CD4-positive, alpha-beta T cell treated with Interferon gamma for 1 hour (primary cell): ENCODE results near the gene ZNF580.

Source experiments
- DNase-seq: peaks from one replicate; pipeline ENCODE4 v3.0.0-alpha.2; 2020

Gene ZNF580

DNA sequence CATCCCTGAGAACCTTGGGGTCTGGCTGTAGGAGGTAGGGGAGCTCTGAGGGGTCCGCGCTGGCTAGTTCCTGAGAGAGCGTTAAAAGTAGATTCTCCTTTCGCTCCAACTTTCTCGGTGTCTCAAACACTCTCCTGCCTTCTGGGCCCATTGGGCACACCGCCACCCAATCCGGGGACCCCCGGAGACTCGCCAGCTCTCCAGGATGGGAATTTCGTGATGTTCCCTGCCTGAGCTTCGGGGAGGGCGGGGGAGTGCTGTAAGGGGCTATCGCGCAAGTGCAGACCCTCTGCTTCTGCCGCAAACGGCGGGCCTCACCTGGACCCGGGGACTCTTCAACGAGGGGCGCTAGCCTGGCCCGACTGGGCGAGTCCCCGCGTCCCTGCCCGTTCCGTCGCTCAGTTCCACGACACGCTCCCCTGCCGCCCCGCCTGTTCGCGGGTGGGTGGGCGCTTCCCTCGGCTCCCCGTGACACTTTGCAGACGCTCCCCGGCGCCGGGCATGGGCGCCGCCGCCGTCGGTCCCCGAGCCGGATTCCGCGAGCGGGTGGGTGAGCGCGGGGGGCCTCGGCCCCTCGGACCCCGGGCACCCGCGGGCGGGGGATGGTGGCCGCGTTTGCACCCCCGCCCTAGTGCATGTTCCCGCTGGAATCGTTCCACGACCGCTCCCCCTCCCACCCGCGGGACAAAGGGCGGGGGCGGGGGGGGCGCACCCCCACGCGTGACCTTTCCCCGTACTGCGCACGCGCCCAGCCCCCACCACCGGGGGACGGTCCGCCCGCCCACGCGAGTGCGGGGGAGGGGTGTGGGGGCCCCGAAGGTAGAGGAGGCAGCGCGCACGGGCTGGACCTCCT, 7.2 kb downstream of the ZNF580 start, which contains the start of gene CCDC106:
Gene CCDC106 (plus strand): TSS at position 481 of the 853 bp plus-strand sequence. CDS start 835 bp downstream, outside the sequence.
- DNase-seq = peak; percentile 47

DNA sequence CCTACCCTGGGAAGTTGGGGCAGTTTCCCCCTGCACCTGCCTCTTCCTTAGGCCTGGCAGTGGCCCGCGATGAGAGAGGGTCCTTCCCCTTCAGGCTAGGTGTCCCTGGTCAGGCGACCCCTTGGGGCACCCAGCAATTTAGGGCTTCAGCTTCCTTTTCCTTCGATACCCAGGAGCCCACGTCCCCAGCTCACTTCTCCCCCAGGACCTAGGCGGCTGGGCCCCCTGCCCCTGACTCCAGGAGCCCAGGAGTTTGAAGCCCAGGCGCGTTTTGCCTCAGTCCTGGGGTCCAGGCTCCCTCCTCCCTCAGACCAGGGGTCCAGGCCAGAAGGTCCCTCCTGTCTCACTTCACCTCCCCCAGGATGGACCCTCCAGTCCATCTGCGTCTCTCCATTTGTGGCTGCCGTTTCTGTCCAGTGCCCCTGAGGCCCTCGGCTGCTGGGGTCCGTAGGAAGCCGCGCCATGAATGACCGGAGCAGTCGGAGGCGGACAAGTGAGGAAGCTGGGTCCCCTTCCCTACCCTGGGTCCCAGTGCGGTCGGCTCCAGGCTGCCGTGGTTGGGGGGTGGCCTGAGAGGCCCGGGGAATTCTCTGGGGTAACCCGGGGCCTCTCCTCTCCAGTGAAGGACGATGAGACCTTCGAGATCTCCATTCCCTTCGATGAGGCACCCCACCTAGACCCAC, 7.9 kb downstream of the ZNF580 start:
- no peak for DNase-seq

DNA sequence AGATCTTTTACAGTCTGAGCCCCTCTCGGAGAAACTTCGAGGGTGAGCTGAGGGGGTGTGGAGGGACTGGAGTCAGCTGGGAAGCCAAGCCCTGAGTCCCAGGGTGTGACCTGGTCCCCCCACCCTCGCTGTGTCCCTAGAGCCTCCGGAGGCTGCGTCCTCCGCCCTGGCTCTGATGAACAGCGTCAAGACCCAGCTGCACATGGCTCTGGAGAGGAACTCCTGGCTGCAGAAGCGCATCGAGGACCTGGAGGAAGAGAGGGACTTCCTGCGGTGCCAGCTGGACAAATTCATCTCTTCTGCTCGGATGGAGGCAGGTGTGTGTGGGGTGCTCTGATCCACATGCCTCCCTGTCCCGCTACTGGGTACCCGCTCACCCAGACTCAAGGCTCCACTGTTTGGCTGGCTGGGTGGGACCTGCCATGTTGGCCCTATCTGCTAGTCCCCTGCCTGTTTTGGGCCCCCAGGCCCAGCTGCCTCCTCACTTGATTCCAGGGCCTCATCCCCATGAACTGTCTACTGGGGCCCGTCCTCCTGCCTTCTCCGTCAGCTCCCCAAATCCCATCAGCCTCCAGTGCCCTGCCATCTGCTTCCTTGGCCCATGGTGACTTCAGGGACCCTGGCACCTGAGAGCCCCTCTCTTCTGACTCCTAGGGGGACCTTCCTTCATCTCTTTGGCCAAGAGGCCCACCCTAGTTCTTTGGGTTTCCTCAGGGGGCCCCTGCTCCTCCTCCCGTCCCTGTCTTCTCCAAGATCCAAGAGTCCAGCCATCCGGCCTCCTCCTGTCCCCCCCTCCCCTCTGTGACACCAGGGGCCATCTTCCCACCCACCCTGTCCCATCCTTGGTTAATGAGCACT, 8.7 kb downstream of the ZNF580 start:
- no peak for DNase-seq

DNA sequence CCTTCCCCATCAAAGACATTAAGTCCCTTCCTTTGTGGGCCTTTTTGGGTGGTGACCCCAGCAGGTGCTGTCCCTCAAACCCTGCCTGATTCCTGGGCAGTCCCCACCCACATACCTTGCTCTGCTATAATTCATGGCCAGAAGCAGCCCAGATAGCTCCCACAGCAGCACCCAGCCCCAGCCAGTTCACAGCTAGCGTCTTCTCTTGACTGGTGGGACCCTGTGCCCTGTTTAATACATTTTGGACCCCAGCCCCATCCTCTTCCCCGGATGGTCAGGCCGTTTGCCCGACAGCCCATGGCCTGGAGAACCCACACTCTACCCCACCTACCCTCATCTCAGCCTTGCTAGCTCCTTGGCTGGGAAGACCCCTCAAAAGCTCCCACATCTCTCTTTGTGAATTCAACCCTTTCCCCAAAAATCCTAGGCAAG, 9.3 kb downstream of the ZNF580 start:
- no peak for DNase-seq

DNA sequence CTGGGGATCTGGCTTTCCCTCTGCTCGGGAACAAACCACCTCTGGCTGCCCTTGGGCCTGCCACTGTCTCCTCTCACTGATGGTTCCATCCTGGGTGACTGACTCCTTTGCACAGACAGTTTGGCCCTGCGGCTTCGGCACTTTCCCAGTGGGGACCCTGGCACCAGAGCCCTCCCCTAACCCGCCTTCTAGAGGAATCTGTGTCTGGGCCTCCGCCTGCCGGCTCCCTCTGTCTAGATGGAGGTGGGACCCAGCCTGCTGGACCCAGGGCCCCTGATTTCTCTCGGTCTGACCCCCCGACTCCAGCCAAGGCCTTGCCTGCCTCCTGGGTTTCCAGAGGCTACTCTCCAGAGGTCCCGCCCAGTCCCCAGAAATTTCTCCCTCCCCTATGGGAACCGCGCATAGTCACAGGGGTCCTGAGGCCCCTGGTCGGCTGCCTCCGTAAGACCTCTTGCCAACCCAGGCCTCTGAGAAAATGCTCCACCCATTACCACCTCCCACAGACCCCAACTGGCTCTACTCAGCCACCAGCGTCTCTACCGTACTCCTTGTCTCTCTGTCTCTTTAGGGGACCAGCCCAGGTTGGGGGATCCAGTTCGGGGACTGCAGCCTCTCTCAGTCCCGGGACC, 9.9 kb downstream of the ZNF580 start:
- DNase-seq = no peak

GRCh38 chr19:55651236-55651635, 10.4 kb downstream of the ZNF580 start:
- no peak for DNase-seq

DNA sequence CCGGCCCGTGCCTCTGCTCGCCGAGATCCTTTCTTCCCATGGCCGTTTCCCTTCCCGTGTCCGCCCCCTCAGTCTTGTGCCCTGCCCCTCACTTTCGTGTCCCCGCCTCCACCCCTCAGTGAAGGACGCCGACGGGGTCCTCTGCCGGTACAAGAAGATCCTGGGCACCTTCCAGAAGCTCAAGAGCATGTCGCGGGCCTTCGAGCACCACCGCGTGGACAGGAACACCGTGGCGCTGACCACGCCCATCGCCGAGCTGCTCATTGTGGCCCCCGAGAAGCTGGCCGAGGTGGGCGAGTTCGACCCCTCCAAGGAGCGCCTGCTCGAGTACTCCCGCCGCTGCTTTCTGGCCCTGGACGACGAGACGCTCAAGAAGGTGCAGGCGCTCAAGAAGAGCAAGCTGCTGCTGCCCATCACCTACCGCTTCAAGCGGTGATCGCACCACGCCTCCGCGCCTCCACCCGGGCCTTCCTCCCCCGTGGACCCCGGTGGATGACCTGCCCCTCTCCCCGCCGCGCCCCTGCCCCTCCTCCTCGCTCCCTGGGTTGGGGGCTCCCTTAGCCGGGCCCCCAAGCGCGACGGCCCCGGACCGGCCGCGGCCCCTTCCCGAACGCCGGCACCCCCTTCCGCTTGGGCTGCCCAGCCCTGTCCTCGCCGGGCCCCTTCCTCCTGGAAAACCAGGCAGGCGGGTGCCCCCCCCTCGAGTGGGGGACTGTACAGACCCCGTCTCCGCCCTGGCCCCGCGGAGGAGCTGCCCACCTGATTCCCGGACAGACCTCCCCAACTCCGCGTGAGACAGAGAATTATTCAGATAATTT, 11.7 kb downstream of the ZNF580 start:
- DNase-seq = no peak

DNA sequence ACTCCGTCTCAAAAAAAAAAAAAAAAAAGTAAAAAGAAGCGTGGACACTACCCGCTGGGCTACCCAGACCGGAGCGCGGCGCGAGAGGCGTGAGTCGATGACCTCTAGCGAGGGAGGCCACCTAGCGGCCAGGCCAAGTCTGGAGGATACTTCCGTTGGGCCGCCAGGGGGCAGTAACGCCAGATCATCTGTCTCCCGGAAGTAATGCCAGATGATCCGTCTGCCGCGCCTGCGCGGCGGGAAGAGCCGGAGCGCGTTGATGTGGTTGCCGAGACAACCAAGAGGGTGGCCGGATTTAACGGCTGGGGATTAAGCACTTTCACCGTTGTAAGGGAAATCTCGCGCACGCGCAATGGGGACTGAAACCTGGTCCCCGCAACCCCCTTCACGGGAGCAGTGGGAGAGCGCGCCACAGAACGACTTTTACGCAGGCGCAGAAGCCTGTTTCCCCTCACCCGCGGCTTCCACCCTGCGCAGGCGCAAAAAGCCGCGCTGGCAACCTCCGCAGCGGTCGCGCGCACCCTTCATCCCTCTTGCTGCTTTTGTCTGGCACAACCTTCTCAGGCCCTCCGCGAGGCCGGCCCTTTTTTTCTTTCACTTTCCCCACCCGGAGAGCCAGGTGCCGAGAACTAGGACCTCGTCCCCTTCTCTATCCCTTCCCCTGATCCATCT, 13.0 kb downstream of the ZNF580 start:
- DNase-seq = peak; percentile 99

- peak; percentile 99 for DNase-seq
These were observed 13.6 kb downstream of the ZNF580 start for GRCh38 chr19:55654323-55654867.

- peak; percentile 95 for DNase-seq
These were observed 14.3 kb downstream of the ZNF580 start, which contains the start of gene U2AF2 for GRCh38 chr19:55654868-55655647. TSS of gene U2AF2 (plus strand) at chr19:55655035. CDS start at chr19:55655105, 70 bp downstream.

- no peak for DNase-seq
These were observed 14.8 kb downstream of the ZNF580 start for GRCh38 chr19:55655648-55656040.

GRCh38 chr19:55656552-55656951, 15.8 kb downstream of the ZNF580 start:
- no peak for DNase-seq

GRCh38 chr19:55656988-55657747, 16.4 kb downstream of the ZNF580 start:
- DNase-seq = no peak

DNA sequence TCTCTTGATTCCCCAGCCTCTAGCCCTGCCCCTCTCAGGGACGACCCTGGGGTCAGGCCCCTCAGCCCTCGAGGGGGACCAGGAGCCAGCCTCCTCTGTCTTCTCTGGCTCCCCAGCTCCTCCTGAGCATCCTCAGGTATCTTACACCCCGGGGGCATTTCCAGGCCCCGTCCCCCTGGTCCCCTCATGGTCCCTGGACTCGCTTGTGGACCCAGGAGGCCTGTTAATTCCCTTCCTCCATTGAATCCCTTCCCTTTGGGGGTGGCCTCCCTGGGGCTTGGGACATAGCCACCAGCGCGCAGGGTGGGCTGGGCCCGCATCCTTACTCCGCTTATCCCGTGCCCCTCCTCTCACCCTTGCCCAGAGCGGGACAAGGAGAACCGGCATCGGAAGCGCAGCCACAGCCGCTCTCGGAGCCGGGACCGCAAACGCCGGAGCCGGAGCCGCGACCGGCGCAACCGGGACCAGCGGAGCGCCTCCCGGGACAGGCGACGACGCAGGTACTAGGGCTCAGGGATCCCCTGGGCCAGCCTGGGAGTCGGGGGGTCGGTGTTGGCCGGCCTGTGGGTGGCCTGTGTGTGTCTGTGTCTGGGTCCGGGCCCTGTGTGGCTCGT, 18.2 kb downstream of the ZNF580 start:
- DNase-seq = no peak

- no peak for DNase-seq
These were observed 19.0 kb downstream of the ZNF580 start for GRCh38 chr19:55659822-55660221.

DNA sequence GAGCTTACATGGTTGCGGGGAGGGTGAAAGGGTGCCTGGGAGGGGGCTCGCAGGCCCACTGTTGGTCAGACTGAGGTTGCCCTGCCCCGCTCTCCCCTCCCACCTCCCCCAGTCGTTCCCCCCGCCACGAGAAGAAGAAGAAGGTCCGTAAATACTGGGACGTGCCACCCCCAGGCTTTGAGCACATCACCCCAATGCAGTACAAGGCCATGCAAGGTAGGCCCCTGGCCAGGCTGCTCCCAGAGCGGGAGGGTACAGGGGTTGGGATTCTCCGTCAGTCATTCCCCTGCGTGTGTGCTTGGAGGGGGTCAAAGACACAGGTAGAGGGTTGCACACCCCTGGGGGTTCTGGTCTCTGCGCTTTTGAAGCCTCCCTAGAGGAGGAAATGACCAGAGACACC, 19.6 kb downstream of the ZNF580 start:
- DNase-seq = no peak

- DNase-seq = no peak
These were observed 20.2 kb downstream of the ZNF580 start for GRCh38 chr19:55660991-55661390.

DNA sequence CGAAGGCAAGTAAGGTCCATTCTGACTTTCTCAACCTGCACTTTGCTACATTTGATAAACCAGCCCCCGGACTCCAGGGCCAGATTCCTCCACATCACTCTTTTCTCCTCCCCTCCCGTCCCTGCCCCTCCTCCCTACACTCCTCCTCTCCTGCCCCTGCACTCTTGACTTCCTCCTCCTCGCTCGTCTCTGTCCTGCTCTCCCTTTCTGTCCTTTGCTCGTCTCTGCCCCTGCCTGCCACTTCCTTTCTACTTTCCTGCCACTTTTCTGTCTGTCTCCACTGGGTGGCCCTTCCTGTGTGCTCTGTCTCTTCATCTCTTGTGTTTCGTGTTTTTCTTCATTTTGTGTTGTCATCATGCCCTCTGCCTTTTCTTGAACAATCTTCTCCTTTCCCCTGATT, 21.0 kb downstream of the ZNF580 start:
- DNase-seq = no peak
